Fibroblast of peridontal ligament (primary cell): ENCODE results near the gene FAM98A.

Experiments used
- DNase-seq: peaks from one replicate; pipeline ENCODE4 v3.0.0-alpha.2; 2010; ENCODE audit errors: extremely low read depth

FAM98A gene

DNA sequence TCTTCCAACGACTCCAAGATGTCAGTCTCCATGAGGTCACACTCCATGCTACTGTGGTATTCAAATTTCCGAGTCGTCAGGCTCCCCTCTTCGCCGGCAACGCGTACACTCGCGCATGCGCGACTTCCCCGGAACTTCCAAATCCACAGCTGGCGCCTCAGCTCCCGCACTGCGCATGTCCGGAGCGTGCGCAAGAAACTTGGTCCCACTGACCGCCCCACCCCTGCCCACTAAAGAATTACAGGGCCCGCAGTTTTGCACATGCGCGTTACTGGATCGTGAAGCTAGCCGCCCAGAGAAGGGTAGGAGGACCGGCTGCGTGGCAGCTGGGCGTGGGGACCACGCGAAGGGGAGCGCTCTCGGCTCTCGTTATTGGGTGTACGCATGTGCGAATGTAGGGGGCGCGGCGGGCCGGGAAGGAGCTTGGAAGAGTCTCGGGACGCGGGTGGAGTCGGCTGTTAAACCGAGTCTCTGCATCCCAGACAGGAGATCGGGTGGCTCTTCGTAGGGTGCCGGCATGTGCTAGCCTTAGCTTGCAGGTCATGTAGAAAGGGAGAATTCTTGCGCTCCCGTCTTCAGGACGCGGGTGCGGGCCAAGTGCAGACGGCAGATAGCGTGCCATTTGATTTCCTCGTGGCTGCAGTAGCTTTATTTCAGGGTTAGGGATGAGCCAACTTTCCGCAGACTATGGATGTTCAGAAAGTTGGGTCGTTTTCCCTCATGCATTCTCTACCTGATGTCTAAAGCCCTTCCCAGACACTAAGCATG, at the start of gene FAM98A:
Gene FAM98A, minus strand, starts transcription at position 125 of the 768 bp plus-strand sequence. Its CDS starts 78 bp downstream, at position 47.
- DNase-seq = peak; percentile 99

DNA sequence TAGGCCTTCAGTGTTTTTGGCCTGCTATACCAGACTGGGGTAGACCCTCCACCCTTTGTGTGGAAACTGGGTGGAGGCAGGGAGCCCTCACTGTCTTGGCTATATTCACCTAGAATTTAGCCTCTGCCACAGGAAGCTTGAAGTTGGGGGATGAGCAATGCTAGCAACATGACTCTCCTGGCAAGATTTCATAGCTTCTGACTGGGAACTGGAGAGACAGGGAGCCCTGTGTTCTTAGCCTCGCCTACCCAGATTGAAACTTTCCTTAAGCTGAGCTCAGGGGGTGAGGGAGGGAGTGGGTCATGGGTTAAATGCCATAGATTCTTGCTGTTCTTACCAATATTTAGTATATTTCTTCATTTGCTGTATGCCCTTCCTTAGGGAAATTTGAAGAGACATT, 46.8 kb upstream of the FAM98A start:
- DNase-seq = peak; percentile 41

DNA sequence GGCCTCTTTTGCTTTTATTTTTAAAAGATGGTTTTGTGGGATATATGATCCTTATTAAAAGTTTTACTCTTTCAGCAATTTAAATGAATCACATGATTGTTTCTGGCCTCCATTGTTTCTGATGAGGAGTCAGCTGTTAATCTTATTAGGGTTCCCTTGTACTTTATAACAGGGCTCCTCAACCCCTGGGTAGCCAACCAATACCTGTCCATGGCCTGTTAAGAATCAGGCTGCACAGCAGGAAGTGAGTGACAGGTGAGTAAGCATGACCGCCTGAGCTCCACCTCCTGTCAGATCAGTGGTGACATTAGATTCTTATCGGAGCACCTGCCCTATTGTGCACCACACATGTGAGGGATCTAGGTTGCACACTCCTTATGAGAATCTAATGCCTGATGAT, 45.1 kb upstream of the FAM98A start:
- no peak for DNase-seq

DNA sequence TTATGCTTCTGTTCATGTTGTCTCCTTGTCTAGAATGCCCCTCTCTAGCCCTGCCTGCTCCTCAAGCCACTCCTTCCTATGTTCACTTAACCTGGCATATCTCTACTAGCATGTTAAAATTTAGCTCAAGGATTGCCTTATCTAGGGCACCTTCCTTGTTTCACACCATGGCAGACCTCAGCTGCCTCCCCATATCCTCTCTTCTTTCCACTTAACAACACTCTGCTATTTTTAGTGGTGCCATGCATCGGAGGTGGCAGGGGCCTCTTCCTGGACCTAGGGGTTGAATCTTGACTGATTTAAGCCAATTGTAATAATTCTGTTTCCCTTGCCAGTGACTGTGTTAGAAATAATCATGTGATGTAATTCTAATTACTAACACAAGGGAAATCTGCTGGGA, 36.9 kb upstream of the FAM98A start:
- DNase-seq = no peak

DNA sequence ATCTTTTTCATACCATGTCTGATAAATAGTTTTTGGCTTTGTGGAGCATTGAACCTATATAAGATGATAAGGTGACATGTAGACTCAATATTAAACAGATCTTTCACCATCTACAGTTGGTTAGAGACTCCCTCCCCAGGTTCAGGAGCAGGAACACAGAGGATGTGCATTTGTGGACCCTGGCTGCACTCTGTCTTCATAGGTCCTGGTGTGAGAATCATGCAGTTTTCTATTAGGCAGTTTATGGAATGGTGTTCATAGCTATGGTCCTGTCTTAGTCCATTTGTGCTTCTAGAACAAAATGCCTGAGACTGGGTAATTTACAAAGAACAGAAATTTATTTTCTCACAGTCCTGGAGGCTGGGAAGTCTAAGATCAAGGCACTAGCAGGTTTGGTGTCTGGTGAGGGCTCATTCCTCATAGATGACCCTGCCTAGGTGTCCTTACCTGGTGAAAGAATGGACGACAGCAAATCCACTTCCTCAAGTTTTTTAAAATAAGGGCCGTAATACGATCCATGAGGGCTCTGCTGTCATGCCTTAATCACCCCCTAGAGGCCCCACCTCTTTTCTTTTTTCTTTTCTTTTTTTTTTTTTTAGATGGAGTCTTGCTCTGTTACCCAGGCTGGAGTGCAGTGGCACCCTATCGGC, 35.3 kb upstream of the FAM98A start:
- no peak for DNase-seq

DNA sequence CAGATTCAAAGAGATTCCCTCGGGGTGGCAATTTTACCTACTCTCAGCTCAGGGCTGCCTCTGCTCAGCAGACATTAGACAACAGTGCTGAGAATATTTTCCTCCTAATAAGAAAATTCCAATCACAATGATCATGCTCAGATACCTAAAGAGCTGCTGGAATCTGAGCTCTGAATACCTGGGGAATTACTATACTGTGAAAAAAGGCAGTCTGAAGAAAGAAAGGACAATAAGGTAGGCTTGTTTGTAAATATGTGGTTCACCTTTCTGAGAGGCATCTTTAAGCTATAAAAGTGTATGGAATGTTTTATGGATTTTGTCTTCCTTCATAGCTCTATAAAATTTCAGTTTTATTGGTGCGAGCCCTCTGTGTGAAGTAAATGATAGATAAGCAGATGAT, 34.2 kb upstream of the FAM98A start:
- no peak for DNase-seq

DNA sequence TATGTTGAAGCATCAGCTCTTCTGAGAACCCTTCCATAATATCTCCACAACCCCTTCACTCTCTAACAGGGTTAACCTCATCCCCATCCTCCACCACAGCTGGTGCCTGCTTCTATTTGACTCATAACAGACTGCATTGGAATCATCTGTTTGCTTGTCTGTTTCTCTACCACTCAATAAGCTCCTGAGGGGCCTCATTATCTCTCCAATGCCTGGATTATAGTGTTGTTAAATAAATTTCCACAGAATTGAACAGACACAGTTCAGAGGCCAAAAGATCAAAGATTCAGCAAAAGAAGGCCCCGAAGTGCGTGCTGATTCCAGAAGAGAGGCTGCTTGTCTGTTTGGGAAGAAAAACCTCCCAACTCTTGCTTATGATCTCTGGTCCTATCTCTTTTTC, 33.7 kb upstream of the FAM98A start:
- no peak for DNase-seq

DNA sequence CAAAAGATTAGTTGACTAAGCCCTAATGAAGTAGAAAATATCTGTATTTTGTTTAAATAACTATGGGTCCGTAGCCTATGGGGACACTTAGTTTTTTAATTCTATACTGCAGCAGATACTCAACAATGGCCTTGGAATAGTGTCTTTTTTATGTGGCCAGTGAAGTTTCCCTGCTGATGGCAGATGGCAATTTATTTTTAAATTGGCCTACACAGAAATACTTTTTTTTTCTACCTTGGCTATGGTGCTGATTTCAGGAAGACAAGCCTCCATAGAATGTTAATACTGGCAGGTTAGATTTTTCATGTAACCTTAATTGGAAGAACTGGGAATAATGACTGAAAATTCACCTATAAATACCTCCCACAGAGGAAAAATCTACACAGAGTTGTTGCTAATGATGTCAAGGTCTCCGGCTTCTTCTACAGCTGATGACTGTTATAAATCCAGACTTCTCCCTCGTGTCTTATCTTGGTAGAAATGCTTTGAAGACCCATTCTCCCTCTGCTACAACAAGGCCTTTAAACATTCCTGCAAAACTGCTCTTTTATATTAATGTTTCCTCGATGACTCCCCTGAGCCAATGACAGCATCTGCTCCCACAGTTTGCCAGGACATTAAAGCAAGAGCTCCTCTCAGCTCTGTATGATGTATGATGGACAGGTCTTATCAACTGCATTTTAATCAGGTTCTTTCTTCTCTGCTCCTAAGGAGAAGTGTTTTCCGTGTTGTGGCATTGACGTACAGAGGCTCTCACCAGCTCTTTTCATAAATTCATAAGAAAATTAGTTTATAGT, 29.1 kb upstream of the FAM98A start:
- DNase-seq = no peak

DNA sequence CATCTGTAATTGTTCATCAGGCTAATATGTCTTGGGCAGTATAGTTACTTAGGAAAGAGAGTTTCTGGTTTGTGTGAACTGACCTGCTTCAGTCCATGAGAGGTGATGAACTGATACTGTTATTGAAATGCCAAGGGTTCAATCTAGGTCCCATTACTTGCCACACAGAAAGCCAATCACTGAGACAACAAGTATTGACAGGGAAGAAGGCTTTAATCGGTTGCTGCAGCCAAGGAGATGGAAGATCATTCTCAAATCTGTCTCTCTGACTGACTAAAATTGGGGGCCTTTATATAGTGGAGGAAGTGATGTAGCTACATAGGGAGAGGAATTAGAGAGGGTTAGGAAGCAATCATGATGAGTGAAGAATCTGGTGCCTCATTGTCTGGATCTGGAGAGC, 19.9 kb upstream of the FAM98A start:
- no peak for DNase-seq

DNA sequence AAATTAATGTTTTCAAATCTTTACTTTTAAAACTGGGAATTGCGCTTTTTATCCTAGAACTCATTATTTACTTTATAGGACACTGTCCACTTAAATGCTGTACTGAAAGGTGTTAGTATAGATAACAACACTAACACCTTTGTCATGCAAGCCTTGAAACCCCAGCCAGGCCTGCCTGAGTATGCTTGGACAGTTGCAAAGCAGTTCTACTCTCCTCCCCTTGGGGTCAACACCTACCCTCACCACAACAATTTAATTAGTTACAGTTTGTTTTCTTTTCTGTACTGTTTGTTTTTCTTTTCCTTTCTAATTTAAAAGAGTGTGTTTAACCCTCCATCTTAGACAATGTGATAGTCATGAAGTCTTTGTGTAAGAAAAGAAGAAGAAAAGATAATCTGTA, 18.9 kb upstream of the FAM98A start:
- DNase-seq = no peak

DNA sequence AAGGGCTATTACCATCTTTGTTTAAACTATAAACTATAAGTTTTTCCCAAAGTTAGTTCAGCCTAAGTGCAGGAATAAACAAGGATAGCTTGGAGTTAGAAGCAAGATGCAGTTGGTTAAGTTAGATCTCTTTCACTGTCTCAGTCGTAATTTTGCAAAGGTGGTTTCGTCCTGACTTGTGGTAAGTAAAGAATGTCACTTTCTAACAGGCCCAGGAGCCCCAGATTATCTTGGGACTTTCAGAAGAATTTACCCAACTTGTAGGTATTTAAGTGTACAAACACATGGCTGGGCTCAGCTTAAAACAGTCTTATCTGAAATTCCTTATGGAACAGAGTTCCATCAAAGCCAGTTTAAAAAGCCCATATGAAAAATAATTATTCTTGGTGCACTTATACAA, 18.3 kb upstream of the FAM98A start:
- DNase-seq = no peak

DNA sequence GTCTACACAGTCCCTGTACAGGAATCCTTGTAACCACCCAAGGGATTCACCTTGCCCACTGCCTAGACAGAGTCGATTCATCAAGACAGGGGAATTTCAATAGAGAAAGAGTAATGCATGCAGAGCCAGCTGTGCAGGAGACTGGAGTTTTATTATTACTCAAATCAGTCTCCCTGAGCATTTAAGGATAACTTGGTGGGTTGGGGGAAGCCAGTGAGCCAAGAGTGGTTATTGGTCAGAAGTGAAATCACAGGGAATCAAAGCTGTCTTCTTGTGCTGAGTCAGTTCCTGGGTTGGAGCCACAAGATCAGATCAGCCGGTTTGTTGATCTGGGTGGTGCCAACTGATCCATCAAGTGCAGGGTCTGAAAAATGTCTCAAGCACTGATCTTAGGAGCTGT, 17.8 kb upstream of the FAM98A start:
- no peak for DNase-seq

DNA sequence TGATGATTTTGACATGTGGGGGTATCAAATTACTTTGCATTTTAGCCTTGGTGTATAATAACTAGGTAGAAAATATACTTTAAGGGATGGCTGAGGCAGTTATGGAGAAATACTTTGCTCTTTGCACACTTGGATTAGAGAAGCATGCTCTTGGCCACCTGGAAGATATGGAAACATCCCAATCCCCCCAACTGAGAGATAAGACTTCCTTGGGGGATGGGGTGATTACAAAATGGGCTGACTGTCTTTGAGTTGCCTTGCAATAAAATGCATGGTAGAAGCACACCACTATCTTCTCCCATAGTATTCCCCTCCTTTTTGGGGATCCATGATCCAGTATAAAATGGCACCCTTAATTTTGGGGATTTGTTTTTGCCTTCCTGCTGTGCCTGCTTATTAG, 15.1 kb upstream of the FAM98A start:
- DNase-seq = no peak

DNA sequence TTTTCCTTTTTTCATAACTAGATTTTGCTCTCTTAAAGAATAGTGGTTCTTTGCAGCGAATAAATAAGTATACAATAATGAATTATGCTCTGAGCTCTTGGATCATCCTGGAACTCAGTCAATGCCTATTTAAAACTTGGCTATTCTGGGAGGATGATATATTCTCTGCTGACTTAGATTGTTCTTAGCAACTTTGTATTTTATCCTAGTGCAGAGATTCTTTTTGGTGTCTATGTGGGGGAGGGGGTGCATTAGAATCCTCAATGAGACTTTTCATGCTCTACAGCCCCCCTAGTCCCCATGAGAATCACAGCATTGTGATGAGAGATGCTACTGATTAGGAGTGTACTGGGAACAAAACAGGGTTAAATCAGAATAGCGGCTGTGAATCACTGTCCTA, 8.8 kb upstream of the FAM98A start:
- DNase-seq = no peak

DNA sequence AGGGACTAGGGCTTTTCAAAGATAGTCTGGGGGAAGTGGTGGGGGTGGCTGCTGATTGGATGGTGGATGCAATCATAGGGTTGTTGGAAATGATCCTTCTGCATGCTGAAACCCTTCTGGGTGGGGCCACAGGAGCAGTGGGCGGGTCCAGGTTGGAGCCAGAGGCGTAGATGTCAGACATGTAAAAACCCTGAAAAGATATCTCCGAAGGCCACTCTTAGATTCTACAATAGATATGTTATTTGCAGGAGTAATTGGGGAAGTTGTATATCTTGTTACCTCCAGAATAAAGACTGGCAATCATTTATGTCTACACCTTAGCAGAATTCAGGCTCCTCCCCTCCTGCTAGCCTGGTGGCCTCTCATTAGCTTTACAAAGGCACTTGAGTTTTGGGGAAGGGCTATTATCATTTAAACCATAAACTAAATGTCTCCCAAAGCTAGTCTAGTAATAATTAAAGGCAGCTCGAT, 8.2 kb upstream of the FAM98A start:
- no peak for DNase-seq

DNA sequence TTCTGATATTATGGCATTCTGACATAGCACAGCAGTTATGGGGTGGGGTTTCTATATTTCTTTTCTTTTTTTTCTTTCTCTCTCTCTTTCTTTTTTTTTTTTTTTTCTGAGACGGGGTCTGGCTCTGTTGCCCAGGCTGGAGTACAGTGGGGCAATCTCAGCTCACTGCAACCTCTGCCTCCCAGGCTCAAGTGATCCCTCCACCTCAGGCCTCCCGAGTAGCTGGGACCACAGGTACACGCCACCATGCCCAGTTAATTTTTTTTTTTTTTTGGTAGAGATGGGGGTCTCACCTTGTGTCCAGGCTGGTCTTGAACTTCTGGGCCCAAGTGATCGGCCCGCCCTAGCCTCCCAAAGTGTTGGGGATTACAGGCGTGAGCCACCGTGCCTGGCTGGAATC, 7.5 kb upstream of the FAM98A start:
- no peak for DNase-seq

DNA sequence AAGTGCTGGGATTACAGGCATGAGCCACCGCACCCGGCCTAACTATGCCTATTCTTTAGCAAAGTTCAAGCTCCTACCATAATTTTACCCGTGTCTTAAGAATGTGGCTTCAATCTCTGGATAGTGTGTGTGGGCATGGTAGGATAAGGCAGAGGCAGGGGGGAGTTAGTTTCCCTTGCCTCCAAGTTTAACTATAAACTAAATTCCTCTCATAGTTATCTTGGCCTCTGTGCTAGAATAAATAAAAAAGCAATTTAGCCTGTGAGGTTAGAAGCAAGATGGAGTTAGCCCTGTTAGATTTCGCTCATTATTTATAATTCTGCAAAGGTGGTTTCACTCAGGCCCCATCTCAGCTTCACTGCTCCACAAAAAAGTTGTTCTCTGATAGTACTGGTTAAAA, 7.0 kb upstream of the FAM98A start:
- no peak for DNase-seq

DNA sequence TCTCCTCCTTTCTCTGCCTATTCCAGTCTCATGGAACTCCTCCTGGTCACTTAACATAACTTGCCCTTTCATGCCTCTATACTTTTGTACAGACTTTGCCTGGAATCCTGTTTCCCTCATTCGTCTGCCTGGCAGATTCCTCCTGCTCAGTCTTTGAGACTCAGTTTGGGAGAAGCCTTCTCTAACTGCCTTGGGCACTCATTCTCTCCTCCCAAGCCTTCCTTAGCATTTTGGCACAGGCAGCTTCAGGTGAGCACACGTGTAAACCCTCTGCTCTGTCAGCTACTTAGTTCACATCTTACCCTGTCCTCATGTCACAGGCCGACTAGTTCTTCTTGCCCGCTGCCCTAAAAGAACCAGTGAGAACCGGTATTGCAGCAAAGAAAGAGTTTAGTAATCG, 6.0 kb upstream of the FAM98A start:
- DNase-seq = no peak

DNA sequence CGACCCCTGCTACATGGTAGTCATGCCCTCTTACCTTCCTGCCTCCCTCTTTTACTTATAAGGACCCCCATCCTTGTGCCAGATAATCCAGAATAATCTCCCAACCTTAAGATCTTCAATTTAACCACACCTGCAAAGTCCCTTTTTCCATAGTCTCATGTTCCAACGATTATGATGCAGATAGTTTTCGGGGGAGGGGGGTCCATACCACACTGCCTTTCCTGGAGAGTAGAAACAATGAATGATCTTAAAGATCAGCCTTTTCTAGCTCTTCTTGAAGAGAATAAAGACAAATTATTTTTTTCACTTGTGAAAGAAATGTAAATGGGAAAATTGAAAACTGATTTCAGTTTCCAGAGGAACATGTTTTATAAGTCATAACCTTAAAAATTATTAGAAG, 4.3 kb upstream of the FAM98A start:
- DNase-seq = no peak

DNA sequence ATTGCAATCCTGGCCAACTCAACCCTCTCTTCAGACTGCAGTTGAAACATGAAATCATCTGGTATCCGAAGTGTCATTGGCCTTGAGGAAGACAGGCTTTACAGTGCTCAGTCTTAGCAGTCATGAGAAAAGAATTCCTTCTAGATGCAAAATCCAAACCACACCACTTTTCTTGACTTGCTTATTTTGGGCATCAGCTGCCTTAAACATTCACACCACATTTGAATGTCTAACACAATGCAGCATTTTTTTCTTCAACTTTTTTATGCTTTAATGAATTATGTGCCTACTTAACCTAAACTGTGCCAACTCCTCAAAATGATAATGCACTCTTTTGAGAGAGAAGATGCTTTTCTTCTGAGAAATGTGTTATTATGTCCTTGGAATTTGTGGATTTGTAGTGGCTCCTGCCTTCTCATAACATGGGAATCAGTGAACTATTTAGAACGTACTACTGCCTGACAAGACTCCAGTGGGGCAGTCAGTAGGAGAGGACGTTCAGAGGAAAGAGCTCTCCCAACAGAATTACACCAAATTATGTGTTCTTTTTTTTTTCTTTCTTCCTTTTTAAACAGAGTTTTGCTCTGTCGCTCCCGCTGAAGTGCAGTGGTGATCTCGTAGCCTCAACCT, 3.2 kb upstream of the FAM98A start:
- DNase-seq = no peak

DNA sequence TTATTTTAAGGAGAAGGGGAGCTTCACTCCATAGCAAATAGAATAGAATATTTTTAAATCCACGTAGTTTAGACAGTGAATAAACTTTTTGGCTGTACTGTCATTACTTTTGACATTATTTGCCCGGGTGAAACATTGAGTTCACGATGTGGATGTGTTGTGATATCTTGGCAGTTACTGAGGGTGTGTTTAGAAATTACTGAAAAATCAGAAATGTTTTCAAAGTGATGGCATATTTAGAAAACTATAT, 769 bp upstream of the FAM98A start:
- DNase-seq = no peak

DNA sequence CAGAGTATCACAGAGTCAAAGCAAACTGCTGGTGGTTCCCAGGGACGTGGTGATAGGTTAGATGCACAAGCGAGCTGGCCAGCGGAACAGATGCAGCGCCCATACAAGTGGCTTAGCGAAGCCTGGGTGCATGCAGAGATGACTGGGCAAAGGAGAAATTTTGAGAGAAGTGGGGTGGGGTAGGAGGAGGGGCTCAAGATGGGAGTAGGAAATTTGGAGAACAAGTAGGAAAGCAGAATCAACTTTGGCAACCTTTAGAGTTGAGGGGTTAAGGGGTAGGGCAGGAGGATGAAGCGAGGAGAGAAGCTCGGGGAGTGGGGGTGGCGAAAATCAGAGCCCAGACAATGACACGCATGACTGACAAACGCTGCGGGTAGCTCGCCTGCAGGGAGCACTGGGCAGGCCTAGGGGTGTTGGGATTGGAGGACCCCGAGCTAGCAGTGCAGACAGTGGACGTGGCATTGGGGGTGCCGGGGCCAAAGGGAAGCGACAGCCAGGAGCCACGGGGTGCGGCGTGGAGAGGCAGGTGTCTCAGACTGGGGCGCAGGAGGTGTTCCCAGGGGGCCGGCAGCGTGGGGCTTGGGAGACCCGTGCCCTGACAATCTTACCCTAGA, 431 bp downstream of the FAM98A start:
- peak; percentile 47 for DNase-seq
